ENCODE data around the gene COLGALT1.
A peak's percentile ranks its signal among the peaks of the same experiment; 100 is the strongest.

The COLGALT1 gene

GRCh38 chr19:17538684-17539237 is 16.7 kb upstream of the COLGALT1 start:
- peak overlapping the region; percentile 19 for H3K4me3 ChIP-seq (ENCODE audit: insufficient read depth, low read length, poor library complexity, severe bottlenecking)
- H4K20me1 ChIP-seq (ENCODE audit: low read depth, low read length): no peaks in the 10 kb centered on the region
- H3K9ac ChIP-seq (ENCODE audit: low read length): peak overlapping the region; percentile 24; the same call in 1 of the 2 replicates
- no peaks in the 10 kb centered on the region for H3K79me2 ChIP-seq (ENCODE audit: insufficient read depth, low read length)
- H3K27me3 ChIP-seq (ENCODE audit: low read length): no peaks in the 10 kb centered on the region
- peaks cover 8% of the 10 kb centered on the region; the same call in 1 of the 2 replicates for H3F3A ChIP-seq (ENCODE audit: insufficient read depth)
- H3K9me2 ChIP-seq (replicated peaks; ENCODE audit: insufficient read depth, low read length): no peaks in the 10 kb centered on the region
- 0 out of 2 replicates have a peak, but pooled peaks cover 3% of the 10 kb centered on the region for H3K36me3 ChIP-seq (ENCODE audit: low read length)
- TF ChIP-seq CTCF (IDR thresholded peaks at IDR 0.05; ENCODE audit: insufficient read depth, low read length, poor library complexity, severe bottlenecking) (no peak), EZH2phosphoT487 (conservative IDR thresholded peaks at IDR 0.05; ENCODE audit: low read length) (no peak)
- peak overlapping the region; percentile 43 for H3K4me2 ChIP-seq (ENCODE audit: low read depth, low read length, poor library complexity, severe bottlenecking)
- H3K9me3 ChIP-seq (ENCODE audit: insufficient read depth, low read length): no peaks in the 10 kb centered on the region
- peak overlapping the region; percentile 37 for H3K27ac ChIP-seq (ENCODE audit: low read depth, low read length)
- no peak overlapping the region for H2AFZ ChIP-seq (ENCODE audit: low read depth, low read length, severe bottlenecking)

GRCh38 chr19:17539238-17540117 is 16.0 kb upstream of the COLGALT1 start:
- H3K27me3 ChIP-seq (ENCODE audit: low read length): no peaks in the 10 kb centered on the region
- peak overlapping the region; percentile 24; the same call in 1 of the 2 replicates for H3K9ac ChIP-seq (ENCODE audit: low read length)

GRCh38 chr19:17540174-17540573 is 15.3 kb upstream of the COLGALT1 start:
- no peak for TF ChIP-seq EZH2phosphoT487 (conservative IDR thresholded peaks at IDR 0.05; ENCODE audit: low read length)
- 0 out of 2 replicates have a peak, but pooled peaks cover 3% of the 10 kb centered on the region for H3K36me3 ChIP-seq (ENCODE audit: low read length)
- H3K9me2 ChIP-seq (replicated peaks; ENCODE audit: insufficient read depth, low read length): no peaks in the 10 kb centered on the region
- no peak overlapping the region for H3K4me2 ChIP-seq (ENCODE audit: low read depth, low read length, poor library complexity, severe bottlenecking)
- H2AFZ ChIP-seq (ENCODE audit: low read depth, low read length, severe bottlenecking): no peak overlapping the region
- H3K79me2 ChIP-seq (ENCODE audit: insufficient read depth, low read length): no peaks in the 10 kb centered on the region
- H3K27me3 ChIP-seq (ENCODE audit: low read length): no peaks in the 10 kb centered on the region
- no peaks in the 10 kb centered on the region for H4K20me1 ChIP-seq (ENCODE audit: low read depth, low read length)
- H3K9ac ChIP-seq (ENCODE audit: low read length): no peak overlapping the region
- H3K9me3 ChIP-seq (ENCODE audit: insufficient read depth, low read length): no peaks in the 10 kb centered on the region
- H3K4me3 ChIP-seq (ENCODE audit: insufficient read depth, low read length, poor library complexity, severe bottlenecking): no peak overlapping the region
- no peak overlapping the region for H3K27ac ChIP-seq (ENCODE audit: low read depth, low read length)
- peaks cover 8% of the 10 kb centered on the region; the same call in 1 of the 2 replicates for H3F3A ChIP-seq (ENCODE audit: insufficient read depth)

More at GRCh38 chr19:17539238-17540117, 16.0 kb upstream of the COLGALT1 start:
- Histone ChIP-seq H2AFZ (ENCODE audit: low read depth, low read length, severe bottlenecking) (no peak overlapping the region), H3F3A (ENCODE audit: insufficient read depth) (peaks cover 8% of the 10 kb centered on the region; the same call in 1 of the 2 replicates), H3K36me3 (ENCODE audit: low read length) (0 out of 2 replicates have a peak, but pooled peaks cover 3% of the 10 kb centered on the region), H3K4me2 (ENCODE audit: low read depth, low read length, poor library complexity, severe bottlenecking) (peak overlapping the region; percentile 43), H3K9me2 (replicated peaks; ENCODE audit: insufficient read depth, low read length) (no peaks in the 10 kb centered on the region), H3K4me3 (ENCODE audit: insufficient read depth, low read length, poor library complexity, severe bottlenecking) (peak overlapping the region; percentile 19), H4K20me1 (ENCODE audit: low read depth, low read length) (no peaks in the 10 kb centered on the region), H3K79me2 (ENCODE audit: insufficient read depth, low read length) (no peaks in the 10 kb centered on the region), H3K9me3 (ENCODE audit: insufficient read depth, low read length) (no peaks in the 10 kb centered on the region), H3K27ac (ENCODE audit: low read depth, low read length) (peak overlapping the region; percentile 38)
- no peak for TF ChIP-seq CTCF (IDR thresholded peaks at IDR 0.05; ENCODE audit: insufficient read depth, low read length, poor library complexity, severe bottlenecking)
- TF ChIP-seq EZH2phosphoT487 (conservative IDR thresholded peaks at IDR 0.05; ENCODE audit: low read length): no peak

Data from SU-DHL-6 (cell line).